GM18498 (cell line): ENCODE measurements around the gene PPP1R10.

ENCODE experiments used
- ATAC-seq: cut with Tn5 transposase; IDR thresholded peaks from one replicate; pipeline ENCODE4 v1.9.1; 2021; ENCODE audit warnings: mild to moderate bottlenecking, moderate library complexity; ENCODE audit not compliant: unreplicated experiment

The PPP1R10 gene

GRCh38 chr6:30557683-30557981 lies 59.4 kb downstream of the PPP1R10 start:
- no peak for ATAC-seq

- ATAC-seq = peak; percentile 63
These were observed 59.9 kb downstream of the PPP1R10 start, which contains the start of gene PRR3 for GRCh38 chr6:30556906-30557682. Gene PRR3, plus strand, starts transcription at chr6:30557295. Its CDS starts 50 bp downstream, at chr6:30557345.

GRCh38 chr6:30556066-30556905 lies 60.8 kb downstream of the PPP1R10 start, which contains the start of gene GNL1:
Gene GNL1, minus strand, starts transcription at chr6:30556489. Its CDS starts 286 bp downstream, at chr6:30556203.
- peak; percentile 82 for ATAC-seq

GRCh38 chr6:30555816-30556065 lies 61.3 kb downstream of the PPP1R10 start:
- ATAC-seq = no peak

GRCh38 chr6:30554962-30555815 lies 61.9 kb downstream of the PPP1R10 start:
- ATAC-seq = no peak

- no peak for ATAC-seq
These were observed 62.6 kb downstream of the PPP1R10 start for GRCh38 chr6:30554404-30554803.
